Epithelial cell of prostate (primary cell): ENCODE data around the gene SENP8.

Experiments used
- DNase-seq: peaks from one replicate; pipeline ENCODE4 v3.0.0-alpha.2; 2011; ENCODE audit warnings: low read depth, low spot score
- H3K27ac ChIP-seq: fragments of 450-650 bp; 2 replicates; pipeline ENCODE4 v1.5.1; 2017; ENCODE audit warnings: mild to moderate bottlenecking

SENP8 gene

DNA sequence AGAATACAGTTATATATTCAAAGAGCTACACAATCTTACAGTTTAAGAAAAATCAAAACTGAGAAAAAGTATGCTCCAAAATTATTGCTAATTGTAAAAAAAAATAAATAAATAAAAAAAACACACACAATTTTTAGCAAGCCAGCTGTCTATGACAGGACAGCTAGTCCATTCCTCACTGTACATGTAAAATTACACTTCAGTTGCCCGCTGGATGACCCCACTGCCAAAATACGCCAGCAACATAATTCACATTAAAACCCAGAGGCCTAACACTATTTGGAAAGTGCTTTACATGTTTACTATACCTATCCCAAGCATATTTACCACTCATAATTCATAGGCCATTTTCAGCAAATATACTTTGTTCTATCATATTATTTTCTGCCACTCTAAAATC lies 6.1 kb upstream of the SENP8 start:
- H3K27ac ChIP-seq: no peak overlapping the region
- DNase-seq: no peak

DNA sequence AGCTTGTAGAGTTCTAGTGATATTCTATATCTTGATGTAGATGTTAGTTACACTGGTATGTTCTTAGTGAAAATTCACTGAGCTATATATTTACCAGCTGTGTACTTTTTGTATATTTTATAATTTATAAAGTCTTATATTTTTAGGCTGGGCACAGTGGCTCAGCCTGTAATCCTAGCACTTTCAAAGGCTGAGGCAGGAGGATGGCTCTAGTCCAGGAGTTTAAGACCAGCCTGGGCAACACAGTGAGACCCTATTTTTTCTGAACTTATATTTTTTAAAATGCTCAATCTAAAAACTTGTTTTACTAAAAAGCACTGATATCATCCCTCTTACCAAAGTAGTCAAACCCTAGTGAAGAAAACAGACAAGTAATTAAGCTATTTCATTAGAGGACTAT lies 5.4 kb upstream of the SENP8 start:
- DNase-seq: no peak
- no peak overlapping the region for H3K27ac ChIP-seq

DNA sequence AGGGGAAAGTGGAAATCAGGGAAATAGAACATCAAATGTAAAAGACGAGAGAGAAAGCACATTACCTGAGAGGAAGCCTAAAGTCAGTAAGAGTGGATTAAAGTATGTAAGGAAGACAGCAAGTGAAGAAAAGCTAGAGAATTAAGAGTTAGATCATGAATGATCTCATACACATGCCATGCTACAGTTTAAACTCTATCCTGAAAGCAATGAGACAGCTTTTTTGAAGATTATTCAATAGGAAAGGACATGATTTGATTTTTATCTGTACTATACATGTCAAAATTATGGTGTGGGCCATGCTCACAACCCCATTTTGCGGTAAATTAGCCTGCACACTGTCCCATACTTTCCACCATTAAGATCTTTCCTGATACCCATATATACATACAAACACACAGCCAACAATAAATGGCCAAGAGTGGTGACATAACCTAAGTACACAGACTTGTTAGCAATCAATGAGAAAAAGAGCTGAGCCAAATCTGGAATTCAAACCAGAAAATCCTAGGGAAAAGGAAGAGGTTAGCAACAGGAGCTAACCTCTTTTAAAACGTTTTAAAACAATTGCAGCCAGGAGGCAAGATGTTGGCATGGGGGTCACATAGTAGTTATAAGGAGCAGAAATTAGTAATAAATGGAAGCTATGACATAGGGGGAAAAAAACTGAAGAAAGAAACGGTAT lies 4.7 kb upstream of the SENP8 start:
- no peak overlapping the region for H3K27ac ChIP-seq
- DNase-seq: no peak

DNA sequence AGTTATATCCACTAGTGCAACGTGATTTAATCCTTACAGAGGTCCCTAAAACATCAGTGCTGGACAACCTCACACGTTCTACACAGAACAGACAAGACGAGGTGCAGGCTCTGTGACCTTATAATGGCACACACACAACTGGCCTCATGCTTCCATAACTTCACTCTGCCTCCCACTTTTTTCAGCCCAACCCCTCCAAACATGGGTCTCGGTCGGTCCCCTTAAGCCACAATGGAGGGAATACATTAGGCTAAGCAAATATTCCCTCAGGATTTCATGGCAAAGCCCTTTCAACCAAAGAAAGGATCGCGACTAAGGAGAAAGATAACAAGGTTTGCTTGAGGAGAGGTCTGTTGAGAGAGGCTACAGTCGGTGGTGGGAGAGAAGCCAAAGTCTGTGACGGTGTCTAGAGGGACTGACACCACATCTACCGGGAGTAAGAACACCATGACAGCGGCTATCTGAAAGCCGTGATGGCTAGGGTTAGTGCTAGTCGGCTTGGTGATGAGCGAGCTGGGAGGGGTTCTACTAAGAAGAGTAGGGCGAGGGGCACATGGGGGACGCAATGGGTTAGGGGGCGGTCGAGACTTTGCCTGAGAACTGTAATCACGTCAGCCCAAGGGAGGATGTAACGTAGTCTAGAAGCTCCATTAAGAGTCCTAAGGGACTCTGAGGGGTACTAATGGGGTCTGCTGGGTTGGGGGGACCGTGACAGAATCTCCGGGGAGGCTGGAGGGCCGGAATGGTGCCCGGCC lies 1.3 kb upstream of the SENP8 start:
- peak overlapping the region; percentile 86 for H3K27ac ChIP-seq
- DNase-seq: no peak

DNA sequence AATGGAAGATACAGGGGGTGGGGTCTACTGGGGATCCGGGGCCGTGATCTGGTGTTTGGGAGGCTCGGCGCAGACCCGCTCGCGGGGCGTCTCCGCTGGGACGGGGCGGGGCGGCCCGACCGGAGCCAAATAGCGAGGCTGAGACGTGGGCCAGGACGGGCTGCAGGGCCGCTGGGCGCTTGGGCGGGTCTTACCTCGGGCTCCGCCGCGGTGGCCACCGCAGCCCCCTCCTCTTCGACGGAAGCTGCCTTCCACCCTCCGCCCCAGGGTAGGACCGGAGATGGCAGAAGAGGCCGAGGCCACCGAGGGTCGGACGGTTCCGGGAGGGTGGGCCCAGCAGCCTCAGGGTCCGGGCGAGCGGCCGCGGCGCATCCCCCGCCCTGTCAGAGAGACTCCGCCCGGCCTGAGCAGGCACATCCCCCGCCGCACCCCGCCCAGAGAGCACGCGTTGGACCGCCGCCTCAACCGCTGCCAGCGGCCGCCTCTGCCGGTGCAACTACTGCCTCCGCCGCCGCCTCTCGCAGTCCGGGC lies 652 bp upstream of the SENP8 start:
- peak; percentile 12 for DNase-seq
- peak overlapping the region; percentile 86 for H3K27ac ChIP-seq

DNA sequence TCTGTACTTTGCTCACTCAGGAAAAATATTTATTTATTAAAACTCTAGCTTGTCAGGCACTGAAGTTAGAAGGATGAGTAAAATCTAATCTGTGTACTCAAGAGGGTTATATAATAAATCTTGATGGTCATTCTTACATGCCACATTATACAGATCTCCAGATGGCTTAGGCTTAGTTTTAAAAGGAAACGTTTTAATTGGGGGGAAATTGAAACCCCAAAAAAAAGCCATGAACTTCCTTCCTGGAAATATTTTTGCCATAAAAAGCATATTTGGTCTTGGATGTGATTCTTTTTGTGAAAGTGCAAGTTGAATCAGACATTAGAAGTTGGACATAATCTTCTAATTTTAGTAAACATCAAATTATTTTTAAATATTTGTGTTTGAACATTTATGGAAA lies 6.0 kb downstream of the SENP8 start:
- no peak for DNase-seq
- H3K27ac ChIP-seq: no peak overlapping the region

DNA sequence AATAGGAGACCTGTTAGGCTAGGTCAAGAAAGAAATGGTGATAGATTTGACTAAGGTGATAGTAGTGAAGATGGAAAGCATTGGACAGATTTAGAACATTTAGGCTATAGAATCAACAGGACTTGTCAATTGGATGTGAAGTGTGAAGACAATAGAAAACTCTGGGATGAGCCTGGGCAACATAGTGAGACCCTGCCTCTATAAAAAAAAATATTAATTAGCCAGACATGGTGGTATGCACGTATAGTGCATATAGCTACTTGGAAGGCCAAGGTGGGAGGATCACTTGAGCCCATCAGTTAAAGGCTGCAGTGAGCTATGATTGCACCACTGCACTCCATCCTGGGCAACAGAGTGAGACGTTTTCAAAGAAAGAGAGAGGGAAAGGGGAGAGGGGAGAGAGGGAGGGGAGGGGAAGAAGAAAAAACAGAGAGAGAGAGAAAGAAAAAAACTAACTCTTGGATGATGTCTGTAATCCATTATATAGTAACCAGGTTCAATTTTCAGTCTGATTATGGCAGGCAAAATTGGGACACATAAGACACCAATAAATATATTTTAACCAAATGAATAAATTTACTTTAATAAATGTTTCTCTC lies 9.6 kb downstream of the SENP8 start:
- no peak overlapping the region for H3K27ac ChIP-seq
- DNase-seq: no peak

DNA sequence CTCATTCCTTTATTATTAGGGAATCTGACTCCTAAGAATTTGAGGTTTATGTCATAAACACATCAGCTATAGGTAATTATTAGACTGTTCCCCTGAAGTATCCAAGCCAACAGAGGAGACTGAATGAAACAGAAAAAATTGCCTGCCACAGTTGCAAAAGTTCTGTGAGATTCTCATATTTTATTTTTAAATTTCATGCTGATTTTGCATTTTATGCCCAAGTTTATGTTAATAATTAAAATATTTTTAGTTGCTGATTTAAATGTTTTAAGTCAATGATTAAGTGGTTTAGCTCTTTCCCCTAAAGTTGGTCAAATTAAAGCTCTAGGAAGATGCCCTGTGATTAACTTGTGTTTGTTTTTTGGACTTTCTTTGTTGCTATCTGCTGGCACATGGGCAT lies 10.2 kb downstream of the SENP8 start:
- DNase-seq: no peak
- H3K27ac ChIP-seq: no peak overlapping the region

DNA sequence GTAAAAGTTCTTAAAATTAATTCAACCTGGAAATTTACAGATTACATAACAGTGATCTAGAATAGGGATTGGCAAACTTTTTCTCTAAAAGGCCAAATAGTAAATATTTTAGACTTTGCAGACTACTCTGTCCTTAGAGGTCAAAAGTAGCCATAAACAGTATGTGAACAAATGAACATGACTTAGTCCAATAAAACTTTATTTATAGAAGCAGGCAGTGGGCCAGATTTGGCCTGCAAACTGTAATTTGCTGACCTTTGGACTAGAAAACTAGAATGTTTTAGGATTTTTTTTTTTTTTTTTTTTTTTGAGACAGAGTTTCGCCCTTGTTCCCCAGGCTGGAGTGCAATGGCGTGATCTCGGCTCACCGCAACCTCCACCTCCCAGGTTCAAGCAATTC lies 12.1 kb downstream of the SENP8 start:
- DNase-seq: no peak
- H3K27ac ChIP-seq: no peak overlapping the region

DNA sequence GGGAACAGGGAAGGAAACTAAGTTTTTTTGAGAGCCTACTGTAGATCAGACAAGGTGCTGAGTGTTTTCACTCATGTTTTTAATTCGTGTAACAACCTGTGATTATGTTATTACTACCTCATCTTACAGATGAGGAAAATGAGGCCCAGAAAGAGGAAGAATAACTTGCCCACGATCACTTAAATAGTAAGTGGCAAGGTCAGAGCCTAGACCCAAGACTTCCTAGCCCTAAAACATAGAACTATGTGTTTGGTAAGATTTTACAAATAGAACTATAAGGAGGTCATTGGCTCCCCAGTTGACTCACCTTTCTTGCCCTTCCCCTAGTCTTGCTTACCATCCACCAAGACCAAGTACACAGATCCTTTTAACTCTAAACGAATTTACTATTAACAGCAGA lies 13.7 kb downstream of the SENP8 start:
- no peak overlapping the region for H3K27ac ChIP-seq
- no peak for DNase-seq

DNA sequence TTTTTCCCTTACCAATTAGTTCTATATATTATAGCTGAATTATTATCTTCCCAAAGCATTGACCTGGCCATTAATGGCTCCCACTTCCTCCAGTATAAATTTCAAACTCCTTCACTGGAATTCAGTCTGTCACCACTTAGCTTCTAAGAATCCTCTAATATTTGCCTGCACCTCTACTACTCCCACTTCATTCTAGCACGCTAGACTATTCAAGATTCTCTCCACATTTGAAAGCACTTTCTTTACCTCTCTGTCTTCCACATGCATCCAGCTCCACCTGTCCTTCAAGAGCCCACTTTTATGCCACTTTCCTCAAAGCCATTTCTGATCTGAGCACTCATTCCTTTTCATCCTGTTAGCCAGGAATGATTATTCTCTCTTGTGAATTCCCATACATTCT lies 15.0 kb downstream of the SENP8 start:
- DNase-seq: no peak
- no peak overlapping the region for H3K27ac ChIP-seq

DNA sequence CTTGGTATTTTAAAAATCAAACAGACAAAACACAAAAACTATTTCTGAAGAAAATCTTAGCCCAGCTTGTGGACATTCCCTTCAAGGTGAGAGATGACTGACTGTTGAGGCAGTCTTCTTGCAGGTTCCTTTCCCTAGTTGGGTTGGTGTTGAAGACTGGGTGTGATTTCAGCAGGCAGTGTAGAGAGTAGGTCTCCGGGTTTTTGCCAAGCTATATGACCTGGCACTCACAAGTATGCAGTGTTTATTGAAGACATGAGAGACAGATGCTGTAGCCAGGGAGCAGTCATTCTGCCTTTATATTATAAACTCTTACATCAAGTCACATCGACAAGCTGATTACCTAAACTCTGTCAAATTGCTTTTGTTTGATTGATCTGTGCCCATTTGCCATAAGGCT lies 17.5 kb downstream of the SENP8 start:
- no peak overlapping the region for H3K27ac ChIP-seq

DNA sequence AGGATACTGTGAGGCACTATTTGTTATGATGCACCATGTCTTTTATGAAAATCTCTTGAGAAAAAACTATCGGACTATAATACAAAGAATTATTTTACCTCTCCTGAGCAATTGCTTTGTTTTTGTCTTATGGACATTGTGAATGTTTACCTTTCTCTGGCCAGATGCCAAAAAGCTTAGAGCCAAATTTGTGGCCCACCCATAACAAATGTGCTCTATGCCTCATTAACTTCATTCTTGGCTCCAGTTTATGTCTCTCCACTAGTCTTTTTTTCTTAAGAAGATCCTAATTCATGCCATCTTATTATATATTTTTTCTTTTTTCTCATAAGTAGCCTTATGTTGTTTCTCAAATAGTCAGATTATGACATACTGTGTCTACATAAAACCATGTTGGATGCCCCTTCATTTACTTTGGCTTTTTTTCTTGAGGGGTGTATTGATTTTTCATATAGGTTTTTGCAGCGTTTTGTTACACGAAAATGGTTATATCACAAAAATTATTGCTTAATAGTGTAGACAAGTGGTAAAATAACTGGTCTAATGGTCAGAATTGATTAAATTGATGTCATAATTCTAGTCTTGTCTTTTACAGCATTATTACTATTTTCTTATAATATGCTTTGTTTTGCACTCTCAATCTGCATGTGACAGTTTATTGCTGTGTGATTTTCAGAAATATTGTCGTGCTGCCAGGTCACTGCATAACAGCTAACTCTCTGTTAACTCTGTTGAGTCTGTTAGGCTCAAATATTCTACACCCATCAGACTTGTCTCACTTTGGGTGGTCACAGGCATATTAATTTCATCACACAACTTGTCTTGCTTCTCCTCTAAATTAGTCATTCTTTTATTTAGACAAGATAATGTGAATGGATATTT lies 18.2 kb downstream of the SENP8 start:
- H3K27ac ChIP-seq: no peak overlapping the region
- DNase-seq: no peak

More for the DNA sequence above, 17.5 kb downstream of the SENP8 start:
- DNase-seq: no peak

DNA sequence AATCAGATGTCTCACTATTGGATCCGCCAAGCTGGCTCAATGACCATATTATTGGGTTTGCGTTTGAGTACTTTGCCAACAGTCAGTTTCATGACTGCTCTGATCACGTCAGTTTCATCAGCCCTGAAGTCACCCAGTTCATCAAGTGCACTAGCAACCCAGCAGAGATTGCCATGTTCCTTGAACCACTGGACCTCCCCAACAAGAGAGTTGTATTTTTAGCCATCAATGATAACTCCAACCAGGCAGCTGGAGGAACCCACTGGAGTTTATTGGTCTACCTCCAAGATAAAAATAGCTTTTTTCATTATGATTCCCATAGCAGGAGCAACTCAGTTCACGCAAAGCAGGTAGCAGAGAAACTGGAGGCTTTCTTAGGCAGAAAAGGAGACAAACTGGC lies 21.5 kb downstream of the SENP8 start:
- no peak overlapping the region for H3K27ac ChIP-seq
- no peak for DNase-seq

DNA sequence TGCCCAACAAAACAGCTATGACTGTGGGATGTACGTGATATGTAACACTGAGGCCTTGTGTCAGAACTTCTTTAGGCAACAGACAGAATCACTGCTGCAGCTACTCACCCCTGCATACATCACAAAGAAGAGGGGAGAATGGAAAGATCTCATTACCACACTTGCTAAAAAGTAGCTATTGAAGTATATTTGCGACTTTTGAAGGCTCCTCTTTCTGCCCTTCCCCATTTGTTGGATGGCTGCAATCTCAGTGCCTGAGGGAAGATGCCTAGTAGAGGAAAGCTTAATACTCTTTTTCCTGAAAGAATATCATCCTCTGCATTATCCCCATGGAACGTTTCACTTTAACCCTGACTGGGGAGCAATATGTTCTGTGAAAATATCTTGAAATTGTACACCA lies 21.9 kb downstream of the SENP8 start:
- DNase-seq: no peak
- H3K27ac ChIP-seq: no peak overlapping the region

DNA sequence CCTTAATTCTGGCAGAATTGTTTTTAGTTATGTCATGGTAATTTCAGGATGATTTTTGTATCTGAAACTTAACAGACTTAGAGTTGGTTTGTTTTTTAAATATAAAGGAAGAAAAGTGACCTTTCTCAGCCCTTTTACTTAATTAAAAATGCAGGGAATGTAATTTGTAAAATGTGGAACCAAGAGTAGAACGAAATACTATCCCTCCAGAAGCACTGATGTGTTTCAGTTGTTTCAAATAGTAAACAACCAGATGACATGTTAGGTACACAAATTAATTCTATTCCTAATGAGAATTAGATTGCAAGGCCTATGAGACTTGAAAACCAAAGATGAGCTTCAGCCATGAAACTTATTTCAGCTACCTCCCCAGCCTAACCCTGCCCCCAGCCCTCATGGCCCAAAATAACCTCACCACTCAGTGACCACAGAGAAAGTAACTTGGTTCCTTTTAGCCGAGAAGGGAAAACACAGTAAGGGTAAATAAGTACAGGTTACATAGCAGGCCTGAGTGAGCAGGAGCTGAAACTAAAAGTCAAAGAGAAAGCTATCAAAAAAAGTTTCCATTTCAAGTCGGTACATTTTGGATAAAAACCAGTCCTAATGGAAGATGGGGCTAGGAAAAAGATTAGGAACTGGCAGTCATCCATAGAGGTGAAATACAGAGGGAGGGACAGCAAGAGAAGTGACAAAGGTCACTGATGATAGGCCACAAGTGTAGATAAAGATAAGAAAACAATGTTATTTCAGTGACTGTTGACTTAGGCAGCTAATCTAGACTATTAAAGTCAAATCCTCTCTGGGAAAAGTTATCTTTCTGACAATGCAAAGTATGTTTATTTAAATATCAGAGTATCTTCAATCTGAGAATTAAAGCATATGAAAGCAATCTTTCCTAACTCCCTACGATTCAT lies 23.2 kb downstream of the SENP8 start:
- no peak for DNase-seq
- H3K27ac ChIP-seq: no peak overlapping the region

DNA sequence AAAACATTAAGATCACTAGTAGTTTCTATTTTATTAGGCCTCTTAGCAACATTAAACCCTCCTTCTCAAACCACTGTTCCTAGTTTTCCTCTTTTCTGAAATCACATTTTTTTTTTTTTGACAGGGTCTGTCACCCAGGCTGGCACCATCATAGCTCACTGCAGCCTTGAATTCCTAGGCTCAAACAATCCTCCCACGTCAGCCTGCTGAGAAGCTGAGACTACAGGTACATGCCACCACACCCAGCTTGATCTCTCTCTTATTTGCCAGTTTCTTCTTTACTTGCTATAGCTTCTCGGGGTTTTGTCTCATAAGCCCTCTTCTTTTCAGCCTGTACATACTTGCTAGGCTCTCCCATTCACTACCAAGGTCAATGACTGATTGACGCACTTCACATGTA lies 28.0 kb downstream of the SENP8 start:
- DNase-seq: no peak
- H3K27ac ChIP-seq: no peak overlapping the region

DNA sequence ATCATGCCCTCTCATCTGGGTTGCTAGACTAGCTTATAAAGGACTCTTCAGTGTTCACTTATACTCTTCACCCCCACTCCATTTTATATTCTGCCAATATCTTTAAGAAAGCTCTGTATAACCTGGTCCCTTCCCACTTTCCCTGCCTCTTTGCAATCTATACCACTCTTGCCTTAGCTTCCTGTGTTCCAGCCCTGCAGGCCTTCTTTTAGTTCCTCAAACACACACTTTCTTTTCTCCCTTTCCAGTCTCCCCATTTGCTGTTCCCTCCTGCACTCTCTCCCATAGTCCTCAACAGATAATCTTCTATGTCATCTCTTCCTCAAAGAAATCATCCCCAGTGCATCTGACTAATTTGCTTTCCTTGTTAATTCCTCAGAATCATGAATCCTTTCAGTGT lies 28.7 kb downstream of the SENP8 start:
- no peak for DNase-seq
- no peak overlapping the region for H3K27ac ChIP-seq

DNA sequence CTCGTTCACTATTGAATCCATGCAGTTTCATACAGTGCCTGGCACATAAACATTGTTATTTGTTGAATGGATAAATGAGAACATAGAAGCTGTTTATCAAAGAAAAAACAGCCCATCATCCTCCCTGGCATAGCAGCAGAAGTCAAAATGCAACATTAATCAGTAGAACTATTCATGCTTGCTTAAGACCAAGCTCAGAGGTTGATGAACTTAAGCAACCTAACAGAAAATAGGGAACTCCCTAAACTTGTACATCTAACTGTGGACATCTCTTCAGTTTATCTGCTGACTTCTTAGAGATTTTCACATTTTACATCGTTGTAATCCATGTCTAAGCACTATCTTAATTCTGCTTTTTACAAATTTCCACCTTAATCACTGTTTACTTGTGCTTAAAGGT lies 29.2 kb downstream of the SENP8 start:
- DNase-seq: no peak
- no peak overlapping the region for H3K27ac ChIP-seq
